Measurements from ENCODE around the gene PCGF5. TPM values are rescaled to one million over a fixed set of nuclear protein-coding genes. Genes with fewer than 3 reads are reported as not detected.

Gene PCGF5
- total RNA-seq, 1 experiment from 2014 or later = 12.0 TPM

DNA sequence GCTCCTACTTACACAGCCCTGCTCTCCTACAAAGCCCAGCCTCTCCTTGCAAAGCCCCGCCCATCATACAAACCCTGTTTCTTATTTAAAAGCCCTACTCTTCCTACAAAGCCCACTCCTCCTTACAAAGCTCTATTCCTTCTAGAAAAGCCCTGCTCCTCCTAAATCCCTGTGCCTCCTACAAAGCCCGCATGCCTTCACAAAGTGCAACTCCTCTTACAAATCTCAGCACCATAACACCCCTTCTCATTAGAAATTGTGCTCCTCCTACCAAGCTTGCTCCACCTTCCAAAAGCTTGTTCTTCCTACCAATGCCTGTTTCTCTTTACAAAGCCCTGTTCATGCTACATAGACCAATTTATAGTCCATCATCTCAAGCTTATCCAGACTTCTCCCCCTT is 66.1 kb downstream of the PCGF5 start:
- Histone ChIP-seq H3K27me3 (replicated peaks; ENCODE audit: control insufficient read depth, insufficient read depth, low read length) (no peaks in the 10 kb centered on the region; the same call in 1 of the 2 replicates), H3K4me3 (ENCODE audit: low read depth, low read length) (no peak overlapping the region), H3K9me3 (no peaks in the 10 kb centered on the region), H3K4me1 (no peaks in the 10 kb centered on the region), H3K36me3 (ENCODE audit: control insufficient read depth, insufficient read depth, low read length) (no peaks in the 10 kb centered on the region)
- intact Hi-C loops (cut with micrococcal nuclease; ENCODE audit: unreplicated experiment) = no loop called here
- DNase-seq = no peak
- TF ChIP-seq, protein P1, sequence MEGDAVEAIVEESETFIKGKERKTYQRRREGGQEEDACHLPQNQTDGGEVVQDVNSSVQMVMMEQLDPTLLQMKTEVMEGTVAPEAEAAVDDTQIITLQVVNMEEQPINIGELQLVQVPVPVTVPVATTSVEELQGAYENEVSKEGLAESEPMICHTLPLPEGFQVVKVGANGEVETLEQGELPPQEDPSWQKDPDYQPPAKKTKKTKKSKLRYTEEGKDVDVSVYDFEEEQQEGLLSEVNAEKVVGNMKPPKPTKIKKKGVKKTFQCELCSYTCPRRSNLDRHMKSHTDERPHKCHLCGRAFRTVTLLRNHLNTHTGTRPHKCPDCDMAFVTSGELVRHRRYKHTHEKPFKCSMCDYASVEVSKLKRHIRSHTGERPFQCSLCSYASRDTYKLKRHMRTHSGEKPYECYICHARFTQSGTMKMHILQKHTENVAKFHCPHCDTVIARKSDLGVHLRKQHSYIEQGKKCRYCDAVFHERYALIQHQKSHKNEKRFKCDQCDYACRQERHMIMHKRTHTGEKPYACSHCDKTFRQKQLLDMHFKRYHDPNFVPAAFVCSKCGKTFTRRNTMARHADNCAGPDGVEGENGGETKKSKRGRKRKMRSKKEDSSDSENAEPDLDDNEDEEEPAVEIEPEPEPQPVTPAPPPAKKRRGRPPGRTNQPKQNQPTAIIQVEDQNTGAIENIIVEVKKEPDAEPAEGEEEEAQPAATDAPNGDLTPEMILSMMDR (IDR thresholded peaks at IDR 0.05; ENCODE audit: insufficient read depth in 1 of 2, low read depth in 1 of 2, low read length in 1 of 2, severe bottlenecking in 1 of 2, unreplicated experiment in 1 of 2) = no peak
- BruUV-seq (replicated peaks) = no TSS peak
- H3K36me3 Mint-ChIP-seq (ENCODE audit: insufficient read depth, unreplicated experiment) = no peaks in the 10 kb centered on the region
- H3K27ac Mint-ChIP-seq (ENCODE audit: unreplicated experiment) = no peak overlapping the region
- H3K9me3 Mint-ChIP-seq (ENCODE audit: unreplicated experiment) = no peaks in the 10 kb centered on the region
- CTCF ChIA-PET = interaction anchor here (1.1 kb wide), 1 partner anchor 10 kb away, joined by 4 read pairs; no protein-coding TSS in a partner anchor
- H3K4me3 Mint-ChIP-seq (ENCODE audit: unreplicated experiment) = no peak overlapping the region
- POLR2A ChIA-PET = no interaction called here
- H3K27me3 Mint-ChIP-seq (ENCODE audit: insufficient read depth, unreplicated experiment) = peaks cover 16% of the 10 kb centered on the region
- no peaks in the 10 kb centered on the region for H3K4me1 Mint-ChIP-seq (ENCODE audit: low read depth, unreplicated experiment)

DNA sequence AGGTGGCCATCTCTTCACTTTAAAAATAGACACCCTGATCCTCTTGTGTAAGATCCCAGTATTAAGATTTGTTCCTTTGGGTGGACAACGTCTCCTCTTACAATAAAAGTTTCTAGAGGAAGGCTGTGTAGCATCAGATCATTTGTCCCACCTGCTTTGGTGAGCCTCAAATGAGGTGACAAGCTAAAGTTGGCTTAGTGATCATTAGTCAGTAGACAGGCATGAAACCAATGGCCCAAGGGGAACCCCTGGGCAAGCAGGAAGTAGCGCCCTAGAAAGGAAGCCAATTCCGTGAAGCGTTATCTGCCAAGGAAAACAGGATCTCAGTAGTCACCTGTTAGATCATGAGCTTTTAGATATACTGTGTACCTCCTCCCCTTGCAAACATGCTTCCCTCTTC is 66.8 kb downstream of the PCGF5 start:
- ChIA-PET CTCF (interaction anchor here (1.1 kb wide), 1 partner anchor 9 kb away, joined by 4 read pairs; no protein-coding TSS in a partner anchor), POLR2A (no interaction called here)
- H3K9me3 ChIP-seq = no peaks in the 10 kb centered on the region
- no peaks in the 10 kb centered on the region for H3K9me3 Mint-ChIP-seq (ENCODE audit: unreplicated experiment)
- intact Hi-C loops (cut with micrococcal nuclease; ENCODE audit: unreplicated experiment) = no loop called here
- no peaks in the 10 kb centered on the region for H3K36me3 Mint-ChIP-seq (ENCODE audit: insufficient read depth, unreplicated experiment)
- no TSS peak for BruUV-seq (replicated peaks)
- peaks cover 17% of the 10 kb centered on the region for H3K27me3 Mint-ChIP-seq (ENCODE audit: insufficient read depth, unreplicated experiment)
- H3K27ac Mint-ChIP-seq (ENCODE audit: unreplicated experiment) = no peak overlapping the region
- no peak for DNase-seq
- no peaks in the 10 kb centered on the region; the same call in none of the 2 replicates for H3K27me3 ChIP-seq (replicated peaks; ENCODE audit: control insufficient read depth, insufficient read depth, low read length)
- no peak overlapping the region for H3K4me3 ChIP-seq (ENCODE audit: low read depth, low read length)
- no peaks in the 10 kb centered on the region for H3K4me1 ChIP-seq
- no peaks in the 10 kb centered on the region for H3K4me1 Mint-ChIP-seq (ENCODE audit: low read depth, unreplicated experiment)
- no peak overlapping the region for H3K4me3 Mint-ChIP-seq (ENCODE audit: unreplicated experiment)
- TF ChIP-seq, protein P1 (IDR thresholded peaks at IDR 0.05; ENCODE audit: insufficient read depth in 1 of 2, low read depth in 1 of 2, low read length in 1 of 2, severe bottlenecking in 1 of 2, unreplicated experiment in 1 of 2) = no peak
- H3K36me3 ChIP-seq (ENCODE audit: control insufficient read depth, insufficient read depth, low read length) = no peaks in the 10 kb centered on the region

DNA sequence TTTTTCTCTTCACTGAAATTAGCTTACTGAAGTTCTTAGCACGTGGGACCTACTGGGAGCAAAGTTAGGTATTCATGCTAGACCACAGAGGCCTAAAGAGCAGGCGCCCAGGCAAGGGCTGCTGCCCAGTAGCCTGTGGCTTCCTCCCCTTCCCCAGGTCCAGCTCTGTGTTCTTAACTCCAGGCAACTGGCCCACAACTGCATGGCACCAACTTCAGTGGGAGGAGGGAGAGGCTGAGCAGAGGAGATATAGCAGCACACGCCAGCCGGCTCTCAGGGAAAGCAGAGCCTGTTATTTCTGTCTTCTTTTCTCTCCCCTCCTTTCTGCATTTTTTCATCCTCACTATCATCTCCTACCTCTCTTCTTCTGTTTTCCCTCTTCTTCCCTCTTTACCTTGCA is 67.4 kb downstream of the PCGF5 start:
- no peaks in the 10 kb centered on the region for H3K4me1 Mint-ChIP-seq (ENCODE audit: low read depth, unreplicated experiment)
- no peaks in the 10 kb centered on the region for H3K9me3 Mint-ChIP-seq (ENCODE audit: unreplicated experiment)
- no peaks in the 10 kb centered on the region for H3K4me1 ChIP-seq
- CTCF ChIA-PET = no interaction called here
- no peaks in the 10 kb centered on the region for H3K36me3 ChIP-seq (ENCODE audit: control insufficient read depth, insufficient read depth, low read length)
- no peaks in the 10 kb centered on the region for H3K36me3 Mint-ChIP-seq (ENCODE audit: insufficient read depth, unreplicated experiment)
- peaks cover 17% of the 10 kb centered on the region for H3K27me3 Mint-ChIP-seq (ENCODE audit: insufficient read depth, unreplicated experiment)
- intact Hi-C loops (cut with micrococcal nuclease; ENCODE audit: unreplicated experiment) = no loop called here
- no peak for DNase-seq
- H3K4me3 ChIP-seq (ENCODE audit: low read depth, low read length) = no peak overlapping the region
- no peak overlapping the region for H3K27ac Mint-ChIP-seq (ENCODE audit: unreplicated experiment)
- no peak overlapping the region for H3K4me3 Mint-ChIP-seq (ENCODE audit: unreplicated experiment)
- no peaks in the 10 kb centered on the region for H3K9me3 ChIP-seq
- POLR2A ChIA-PET = no interaction called here
- H3K27me3 ChIP-seq (replicated peaks; ENCODE audit: control insufficient read depth, insufficient read depth, low read length) = no peaks in the 10 kb centered on the region; the same call in none of the 2 replicates
- TF ChIP-seq, protein P1 (IDR thresholded peaks at IDR 0.05; ENCODE audit: insufficient read depth in 1 of 2, low read depth in 1 of 2, low read length in 1 of 2, severe bottlenecking in 1 of 2, unreplicated experiment in 1 of 2) = no peak
- no TSS peak for BruUV-seq (replicated peaks)
